Liver (tissue), 3 donors: ENCODE results near the gene CNOT10.

Source experiments
- ATF3 ChIP-seq: IDR thresholded peaks from 2 replicates; pipeline ENCODE4 v1.6.1; 2016; ENCODE audit warnings: antibody characterized with exemption
- CTCF ChIP-seq: fragments of 150-350 bp; IDR thresholded peaks from 2 replicates; pipeline ENCODE4 v1.5.1; 2017; ENCODE audit warnings: improper control_type of control experiment, low read depth, low read length; ENCODE audit not compliant: missing input control
- FOXA1 ChIP-seq: IDR thresholded peaks from 2 replicates; pipeline ENCODE4 v1.6.1; 2016; ENCODE audit warnings: antibody characterized with exemption
- MAX ChIP-seq: IDR thresholded peaks from 2 replicates; pipeline ENCODE4 v1.6.1; 2016; ENCODE audit warnings: antibody characterized with exemption
- NR2F2 ChIP-seq: IDR thresholded peaks from 2 replicates; pipeline ENCODE4 v1.6.1; 2016; ENCODE audit warnings: antibody characterized with exemption
- REST ChIP-seq: IDR thresholded peaks from 2 replicates; pipeline ENCODE4 v1.6.1; 2016; ENCODE audit warnings: antibody characterized with exemption, mild to moderate bottlenecking
- RXRA ChIP-seq, 2 donors: IDR thresholded peaks; 2 replicates each; pipeline ENCODE4 v1.6.1; 2017 to 2018; ENCODE audit warnings: antibody characterized with exemption in 2 of 2, mild to moderate bottlenecking in 1 of 2
- SP1 ChIP-seq: IDR thresholded peaks from 2 replicates; pipeline ENCODE4 v1.6.1; 2018; ENCODE audit warnings: antibody characterized with exemption, mild to moderate bottlenecking
- TAF1 ChIP-seq: conservative IDR thresholded peaks from 2 replicates; pipeline ENCODE4 v1.6.1; 2016; ENCODE audit warnings: antibody characterized with exemption, mild to moderate bottlenecking
- YY1 ChIP-seq: IDR thresholded peaks from 2 replicates; pipeline ENCODE4 v1.6.1; 2016; ENCODE audit warnings: antibody characterized with exemption, mild to moderate bottlenecking
- ZBTB33 ChIP-seq: IDR thresholded peaks from 2 replicates; pipeline ENCODE4 v1.6.1; 2016; ENCODE audit warnings: antibody characterized with exemption
- donor health status: healthy.
- donor health status: healthy.

- TF ChIP-seq ATF3 (no peak), CTCF (no peak), TAF1 (no peak), FOXA1 (no peak), YY1 (no peak), MAX (no peak), ZBTB33 (no peak), NR2F2 (no peak), SP1 (no peak), REST (no peak), RXRA (IDR thresholded peaks at IDR 0.05) (no peak)
These were observed 44.0 kb upstream of the CNOT10 start for GRCh38 chr3:32640939-32641338.
